Panc1 (cell line): Measurements from ENCODE around the gene PLCB1. TPM values are rescaled to one million over a fixed set of nuclear protein-coding genes. Genes with fewer than 3 reads are reported as not detected.

Source experiments
- ATAC-seq: fragments of 200-7000 bp; cut with Tn5 transposase; 2 replicates; pipeline ENCODE4 v1.9.1; 2020; ENCODE audit warnings: mild to moderate bottlenecking, moderate library complexity
- BruUV-seq: library from RNA; stranded (reverse); fragments of 400-500 nt; replicated peaks from 2 replicates; lab custom pipeline; 2021; lab: Mats Ljungman, UMichigan
- CTCF ChIA-PET: fragments of 300-600 bp; sonication (Branson Sonifier 250); formaldehyde crosslinking; loops from one replicate; lab custom pipeline; 2022; ENCODE audit warnings: antibody characterized with exemption; lab: Charles Lee
- POLR2A ChIA-PET: fragments of 300-600 bp; sonication (Branson Sonifier 250); formaldehyde crosslinking; loops from one replicate; lab custom pipeline; 2022; ENCODE audit warnings: antibody characterized with exemption; lab: Charles Lee
- DNase-seq: peaks from one replicate; pipeline ENCODE4 v3.0.0-alpha.2; 2010; ENCODE audit warnings: low read depth, low spot score
- H3K27ac ChIP-seq: 2 replicates; pipeline ENCODE4 v1.5.1; 2011; ENCODE audit warnings: mild to moderate bottlenecking, low read length, inconsistent platforms
- H3K27me3 ChIP-seq: fragments of 200-500 bp; sonication (Bioruptor generic); 2 replicates; pipeline ENCODE4 v1.6.0; 2014; ENCODE audit warnings: low read length, inconsistent platforms; ENCODE audit not compliant: control insufficient read depth, insufficient read depth
- H3K36me3 ChIP-seq: fragments of 200-500 bp; sonication (Bioruptor generic); 2 replicates; pipeline ENCODE4 v1.5.1; 2014; ENCODE audit warnings: inconsistent platforms, mild to moderate bottlenecking, low read length, moderate library complexity; ENCODE audit not compliant: control insufficient read depth, insufficient read depth
- H3K4me1 ChIP-seq: 2 replicates; pipeline ENCODE4 v1.5.1; 2011; ENCODE audit warnings: inconsistent platforms, mild to moderate bottlenecking, low read length, moderate library complexity; ENCODE audit not compliant: control insufficient read depth, insufficient read depth
- H3K4me3 ChIP-seq, 2 experiments: 2 replicates each; pipeline ENCODE4 v1.5.1; 2011 to 2012; ENCODE audit warnings: low read depth in 2 of 2, low read length in 2 of 2, mild to moderate bottlenecking in 2 of 2, inconsistent platforms in 1 of 2, moderate library complexity in 1 of 2
- H3K9me3 ChIP-seq: fragments of 200-500 bp; sonication (Bioruptor generic); 2 replicates; pipeline ENCODE4 v1.5.1; 2014; ENCODE audit warnings: low read depth, mild to moderate bottlenecking, inconsistent platforms, low read length, moderate library complexity; ENCODE audit not compliant: control insufficient read depth, insufficient read depth
- POLR2AphosphoS5 ChIP-seq: IDR thresholded peaks from 2 replicates; pipeline ENCODE4 v1.6.1; 2012; ENCODE audit warnings: mild to moderate bottlenecking, low read depth, low read length, moderate library complexity
- SIN3A ChIP-seq: IDR thresholded peaks from 2 replicates; pipeline ENCODE4 v1.6.1; 2012; ENCODE audit warnings: low read depth, mild to moderate bottlenecking, low read length, moderate library complexity, borderline replicate concordance; ENCODE audit not compliant: insufficient read depth
- TCF7L2 ChIP-seq: IDR thresholded peaks from 2 replicates; pipeline ENCODE4 v1.6.1; 2011; ENCODE audit warnings: mild to moderate bottlenecking, low read depth, low read length, inconsistent platforms
- in situ Hi-C: cut with HindIII; loops from 2 replicates; pipeline ENCODE4 v1.10.0; 2016; ENCODE audit warnings: low sequenced_read_pairs, low pct_unique_long_range_greater_than_20kb
- intact Hi-C: fragments of 100-400 bp; cut with micrococcal nuclease; formaldehyde crosslinking; loops from one replicate; pipeline ENCODE4 v1.10.0; 2022; ENCODE audit not compliant: unreplicated experiment
- total RNA-seq: library from RNA; stranded (reverse); gene quantifications from one replicate; pipeline ENCODE4 v1.2.1, GENCODE V29; 2021; ENCODE audit not compliant: unreplicated experiment
- TF ChIP-seq, protein P1 (sequence below): fragments of 450-650 bp; IDR thresholded peaks from 2 replicates; pipeline ENCODE4 v1.5.1; 2017; ENCODE audit warnings: mild to moderate bottlenecking
- TF ChIP-seq, protein P2 (sequence below), 2 experiments: IDR thresholded peaks; 2 replicates each; pipeline ENCODE4 v1.6.1; 2011 to 2012; ENCODE audit warnings: low read depth in 2 of 2, control low read depth in 1 of 2, low read length in 1 of 2, mild to moderate bottlenecking in 1 of 2, moderate library complexity in 1 of 2; ENCODE audit not compliant: insufficient read depth in 1 of 2

Gene PLCB1
- total RNA-seq, 1 experiment from 2014 or later = 0.59 TPM

DNA sequence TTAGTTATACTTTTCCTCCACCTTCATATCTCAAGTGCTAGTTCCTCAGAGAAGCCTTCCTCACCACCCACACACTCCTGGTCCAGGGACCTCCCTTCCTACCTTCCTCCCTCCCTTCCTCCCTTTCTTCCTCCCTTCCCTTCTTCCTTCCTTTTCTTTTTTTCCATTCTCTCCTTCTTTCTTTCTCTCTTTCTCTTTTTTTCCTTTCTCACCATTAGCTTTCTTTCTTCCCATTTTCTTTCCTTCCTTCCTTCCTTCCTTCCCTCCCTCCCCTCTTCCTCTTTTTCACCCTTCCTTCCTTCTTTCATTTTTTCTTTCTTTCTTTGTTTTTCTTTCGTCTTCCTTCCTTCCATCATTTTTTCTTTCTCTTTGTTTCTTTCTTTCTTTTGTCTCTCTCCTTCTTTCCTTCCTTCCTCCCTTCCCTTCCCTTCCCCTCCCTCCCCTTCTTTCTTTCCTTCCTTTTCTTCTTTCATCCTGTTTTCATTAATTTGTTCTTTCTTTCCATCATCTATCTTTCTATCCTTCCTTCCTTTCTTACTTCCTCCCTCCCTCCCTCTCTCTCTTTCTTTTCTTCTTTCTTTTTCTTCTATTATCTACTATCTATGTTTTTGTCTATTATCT lies 416.0 kb downstream of the PLCB1 start:
- intact Hi-C loops = no loop called here
- CTCF ChIA-PET = no interaction called here
- no peak for DNase-seq

DNA sequence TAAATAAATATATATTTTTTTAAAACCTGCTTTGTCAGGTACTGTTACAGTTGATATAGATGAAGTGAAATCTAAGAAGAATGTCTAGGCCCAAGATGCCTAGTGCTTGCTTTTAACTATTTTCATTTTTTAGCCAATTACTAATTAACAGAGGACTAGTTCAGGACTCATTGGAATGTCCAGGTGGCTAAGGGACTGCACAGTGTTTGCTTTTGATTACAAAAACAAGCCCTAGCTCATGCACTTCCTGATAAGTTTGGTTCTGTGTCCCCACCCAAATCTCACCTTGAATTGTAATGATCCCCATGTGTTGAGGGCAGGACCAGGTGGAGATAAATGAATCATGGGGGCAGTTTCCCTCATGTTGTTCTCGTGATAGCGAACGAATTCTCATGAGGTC lies 417.1 kb downstream of the PLCB1 start:
- no peak overlapping the region for H3K4me3 ChIP-seq
- CTCF ChIA-PET = no interaction called here
- POLR2A ChIA-PET = no interaction called here
- DNase-seq = no peak
- H3K9me3 ChIP-seq = no peaks in the 10 kb centered on the region
- TF ChIP-seq TCF7L2 = no peak
- H3K27ac ChIP-seq = no peak overlapping the region
- in situ Hi-C loops = no loop called here
- intact Hi-C loops = no loop called here
- BruUV-seq = no TSS peak
- H3K27me3 ChIP-seq = no peaks in the 10 kb centered on the region
- no peaks in the 10 kb centered on the region for H3K36me3 ChIP-seq
- ATAC-seq = no peak
- H3K4me1 ChIP-seq = no peaks in the 10 kb centered on the region

More for the DNA sequence above, 416.0 kb downstream of the PLCB1 start:
- TF ChIP-seq, protein P1, sequence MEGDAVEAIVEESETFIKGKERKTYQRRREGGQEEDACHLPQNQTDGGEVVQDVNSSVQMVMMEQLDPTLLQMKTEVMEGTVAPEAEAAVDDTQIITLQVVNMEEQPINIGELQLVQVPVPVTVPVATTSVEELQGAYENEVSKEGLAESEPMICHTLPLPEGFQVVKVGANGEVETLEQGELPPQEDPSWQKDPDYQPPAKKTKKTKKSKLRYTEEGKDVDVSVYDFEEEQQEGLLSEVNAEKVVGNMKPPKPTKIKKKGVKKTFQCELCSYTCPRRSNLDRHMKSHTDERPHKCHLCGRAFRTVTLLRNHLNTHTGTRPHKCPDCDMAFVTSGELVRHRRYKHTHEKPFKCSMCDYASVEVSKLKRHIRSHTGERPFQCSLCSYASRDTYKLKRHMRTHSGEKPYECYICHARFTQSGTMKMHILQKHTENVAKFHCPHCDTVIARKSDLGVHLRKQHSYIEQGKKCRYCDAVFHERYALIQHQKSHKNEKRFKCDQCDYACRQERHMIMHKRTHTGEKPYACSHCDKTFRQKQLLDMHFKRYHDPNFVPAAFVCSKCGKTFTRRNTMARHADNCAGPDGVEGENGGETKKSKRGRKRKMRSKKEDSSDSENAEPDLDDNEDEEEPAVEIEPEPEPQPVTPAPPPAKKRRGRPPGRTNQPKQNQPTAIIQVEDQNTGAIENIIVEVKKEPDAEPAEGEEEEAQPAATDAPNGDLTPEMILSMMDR = no peak
- no peak for TF ChIP-seq TCF7L2
- no peak for TF ChIP-seq SIN3A
- TF ChIP-seq, protein P2, sequence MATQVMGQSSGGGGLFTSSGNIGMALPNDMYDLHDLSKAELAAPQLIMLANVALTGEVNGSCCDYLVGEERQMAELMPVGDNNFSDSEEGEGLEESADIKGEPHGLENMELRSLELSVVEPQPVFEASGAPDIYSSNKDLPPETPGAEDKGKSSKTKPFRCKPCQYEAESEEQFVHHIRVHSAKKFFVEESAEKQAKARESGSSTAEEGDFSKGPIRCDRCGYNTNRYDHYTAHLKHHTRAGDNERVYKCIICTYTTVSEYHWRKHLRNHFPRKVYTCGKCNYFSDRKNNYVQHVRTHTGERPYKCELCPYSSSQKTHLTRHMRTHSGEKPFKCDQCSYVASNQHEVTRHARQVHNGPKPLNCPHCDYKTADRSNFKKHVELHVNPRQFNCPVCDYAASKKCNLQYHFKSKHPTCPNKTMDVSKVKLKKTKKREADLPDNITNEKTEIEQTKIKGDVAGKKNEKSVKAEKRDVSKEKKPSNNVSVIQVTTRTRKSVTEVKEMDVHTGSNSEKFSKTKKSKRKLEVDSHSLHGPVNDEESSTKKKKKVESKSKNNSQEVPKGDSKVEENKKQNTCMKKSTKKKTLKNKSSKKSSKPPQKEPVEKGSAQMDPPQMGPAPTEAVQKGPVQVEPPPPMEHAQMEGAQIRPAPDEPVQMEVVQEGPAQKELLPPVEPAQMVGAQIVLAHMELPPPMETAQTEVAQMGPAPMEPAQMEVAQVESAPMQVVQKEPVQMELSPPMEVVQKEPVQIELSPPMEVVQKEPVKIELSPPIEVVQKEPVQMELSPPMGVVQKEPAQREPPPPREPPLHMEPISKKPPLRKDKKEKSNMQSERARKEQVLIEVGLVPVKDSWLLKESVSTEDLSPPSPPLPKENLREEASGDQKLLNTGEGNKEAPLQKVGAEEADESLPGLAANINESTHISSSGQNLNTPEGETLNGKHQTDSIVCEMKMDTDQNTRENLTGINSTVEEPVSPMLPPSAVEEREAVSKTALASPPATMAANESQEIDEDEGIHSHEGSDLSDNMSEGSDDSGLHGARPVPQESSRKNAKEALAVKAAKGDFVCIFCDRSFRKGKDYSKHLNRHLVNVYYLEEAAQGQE (IDR thresholded peaks at IDR 0.05; ENCODE audit: insufficient read depth in 1 of 2, low read depth in 2 of 2, low read length in 1 of 2) = no peak
- no peak for TF ChIP-seq POLR2AphosphoS5
- POLR2A ChIA-PET = no interaction called here
- Histone ChIP-seq H3K27ac (no peak overlapping the region), H3K27me3 (no peaks in the 10 kb centered on the region), H3K4me3 (no peak overlapping the region), H3K36me3 (no peaks in the 10 kb centered on the region), H3K9me3 (no peaks in the 10 kb centered on the region), H3K4me1 (no peaks in the 10 kb centered on the region)
- in situ Hi-C loops = no loop called here
- BruUV-seq = no TSS peak
- no peak for ATAC-seq

DNA sequence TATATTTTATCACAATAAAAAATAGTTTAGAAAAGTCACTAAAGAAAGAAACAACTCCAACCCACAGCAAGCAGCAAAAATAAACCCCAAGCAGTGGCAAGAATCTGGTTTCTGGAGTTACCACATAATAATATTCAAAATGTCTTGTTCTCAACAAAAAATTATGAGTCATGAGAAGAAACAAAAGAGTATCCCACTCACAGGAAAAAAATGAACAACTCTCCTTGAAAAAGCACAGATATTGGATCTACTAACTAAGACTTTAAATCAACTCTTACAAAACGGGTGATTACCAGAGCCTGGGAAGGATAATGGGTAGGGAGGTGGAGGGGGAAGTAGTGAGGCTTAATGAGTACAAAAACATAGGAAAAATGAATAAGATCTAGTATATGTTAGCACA lies 425.6 kb downstream of the PLCB1 start:
- ChIA-PET POLR2A (no interaction called here), CTCF (no interaction called here)
- Histone ChIP-seq H3K4me3 (no peak overlapping the region), H3K4me1 (no peaks in the 10 kb centered on the region), H3K27ac (no peak overlapping the region), H3K36me3 (no peaks in the 10 kb centered on the region), H3K27me3 (no peaks in the 10 kb centered on the region), H3K9me3 (0 out of 2 replicates have a peak, but pooled peaks cover 3% of the 10 kb centered on the region)
- intact Hi-C loops (no loop called here), in situ Hi-C loops (no loop called here)
- no TSS peak for BruUV-seq
- TF ChIP-seq, protein P2 (IDR thresholded peaks at IDR 0.05; ENCODE audit: insufficient read depth in 1 of 2, low read depth in 2 of 2, low read length in 1 of 2) = no peak
- TF ChIP-seq, protein P1 = no peak
- TF ChIP-seq POLR2AphosphoS5 (no peak), SIN3A (no peak), TCF7L2 (no peak)
- DNase-seq = no peak
- ATAC-seq = no peak
